ENCODE results near the gene RGP1. TPM values are rescaled to one million over a fixed set of nuclear protein-coding genes. Genes with fewer than 3 reads are reported as not detected.

RGP1 gene
- total and polyA plus RNA-seq, 5 donors from 2014 or later: 4.6 to 22.8 (median 8.6) TPM

- no peak overlapping the region for H3K27ac Mint-ChIP-seq
- DNase-seq: no peak
- H3K4me1 Mint-ChIP-seq: peaks cover 0 to 5% (median 2%) of the 10 kb centered on the region in 4 donors
- Histone ChIP-seq H3K4me3 (ENCODE audit: low read depth, low read length) (no peak overlapping the region), H3K27me3 (ENCODE audit: control insufficient read depth, insufficient read depth, low read length) (no peaks in the 10 kb centered on the region), H3K27ac (ENCODE audit: insufficient read depth, low read length, poor library complexity, severe bottlenecking) (no peak overlapping the region), H3K9me3 (ENCODE audit: control insufficient read depth in 2 of 2, low read length in 2 of 2) (no peaks in the 10 kb centered on the region), H3K4me1 (ENCODE audit: control insufficient read depth, insufficient read depth, low read length, poor library complexity, severe bottlenecking) (no peaks in the 10 kb centered on the region), H3K36me3 (ENCODE audit: control insufficient read depth, insufficient read depth, low read length) (peaks cover 94% of the 10 kb centered on the region)
- H3K27me3 Mint-ChIP-seq: no peaks in the 10 kb centered on the region
- no peak for ATAC-seq (ENCODE audit: low read depth in 2 of 2)
- H3K9me3 Mint-ChIP-seq: no peaks in the 10 kb centered on the region
- no peak overlapping the region for H3K4me3 Mint-ChIP-seq
- peaks cover 58% of the 10 kb centered on the region for H3K36me3 Mint-ChIP-seq
Measured at GRCh38 chr9:35714579-35715252, 34.4 kb upstream of the RGP1 start.

- no peak for DNase-seq
- no peak overlapping the region for H3K4me3 Mint-ChIP-seq
- H3K36me3 Mint-ChIP-seq: peaks cover 48% of the 10 kb centered on the region
- Histone ChIP-seq H3K27ac (ENCODE audit: insufficient read depth, low read length, poor library complexity, severe bottlenecking) (no peak overlapping the region), H3K4me1 (ENCODE audit: control insufficient read depth, insufficient read depth, low read length, poor library complexity, severe bottlenecking) (no peaks in the 10 kb centered on the region), H3K9me3 (ENCODE audit: control insufficient read depth in 2 of 2, low read length in 2 of 2) (no peaks in the 10 kb centered on the region), H3K4me3 (ENCODE audit: low read depth, low read length) (no peak overlapping the region), H3K27me3 (ENCODE audit: control insufficient read depth, insufficient read depth, low read length) (no peaks in the 10 kb centered on the region), H3K36me3 (ENCODE audit: control insufficient read depth, insufficient read depth, low read length) (peaks cover 96% of the 10 kb centered on the region)
- peak overlapping the region in 2 of 3 donors; percentile 42 to 77 for H3K27ac Mint-ChIP-seq
- no peaks in the 10 kb centered on the region for H3K9me3 Mint-ChIP-seq
- no peak for ATAC-seq (ENCODE audit: low read depth in 2 of 2)
- H3K27me3 Mint-ChIP-seq: no peaks in the 10 kb centered on the region
- H3K4me1 Mint-ChIP-seq: peaks cover 0 to 5% (median 2%) of the 10 kb centered on the region in 4 donors
Measured at GRCh38 chr9:35716230-35716629, 32.9 kb upstream of the RGP1 start.

DNA sequence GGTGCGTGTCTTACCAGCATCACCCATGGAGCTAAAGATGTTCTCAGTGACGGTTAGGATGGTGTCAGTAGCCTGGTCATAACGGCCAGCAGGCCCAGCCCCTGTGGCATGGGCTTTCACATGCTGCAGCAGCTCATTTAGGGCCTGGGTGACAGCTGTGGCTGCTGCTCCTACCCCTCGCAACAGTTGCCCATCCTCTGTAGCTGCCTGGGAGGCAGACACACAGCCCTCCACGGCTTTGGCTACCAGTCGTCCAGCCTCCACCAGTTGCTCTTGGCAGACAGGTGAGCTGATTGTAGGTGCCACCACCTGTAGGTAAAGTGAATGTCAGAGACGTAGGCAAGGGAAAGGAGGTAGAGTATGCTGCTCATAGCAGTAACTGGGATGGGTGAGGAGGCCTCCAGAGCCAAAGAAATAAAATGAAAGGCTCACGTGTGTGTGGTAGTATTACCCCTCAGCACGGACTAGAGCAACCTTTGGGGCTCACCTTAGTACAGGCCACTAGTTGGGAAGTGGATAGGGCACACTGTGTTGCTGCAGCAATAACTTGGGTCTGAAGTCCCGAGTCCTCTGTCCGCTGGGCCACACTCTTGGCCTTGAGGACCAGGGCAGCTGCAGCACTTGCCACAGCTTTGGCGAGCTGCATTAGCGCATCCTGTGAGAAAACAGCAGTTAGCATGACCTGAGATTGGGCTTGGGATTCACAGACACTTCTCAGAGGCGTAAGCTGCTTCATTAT is 31.8 kb upstream of the RGP1 start:
- H3K27ac Mint-ChIP-seq: peak overlapping the region in 1 of 3 donors; percentile 77
- no peaks in the 10 kb centered on the region for H3K9me3 ChIP-seq (ENCODE audit: control insufficient read depth in 2 of 2, low read length in 2 of 2)
- no peak overlapping the region for H3K4me3 ChIP-seq (ENCODE audit: low read depth, low read length)

GRCh38 chr9:35718721-35719511 is 30.2 kb upstream of the RGP1 start:
- Mint-ChIP-seq H3K27me3 (no peaks in the 10 kb centered on the region), H3K9me3 (no peaks in the 10 kb centered on the region), H3K4me3 (no peak overlapping the region), H3K4me1 (peaks cover 0 to 5% (median 4%) of the 10 kb centered on the region in 4 donors), H3K27ac (no peak overlapping the region), H3K36me3 (peaks cover 58% of the 10 kb centered on the region)
- Histone ChIP-seq H3K36me3 (ENCODE audit: control insufficient read depth, insufficient read depth, low read length) (peaks cover 98% of the 10 kb centered on the region), H3K27me3 (ENCODE audit: control insufficient read depth, insufficient read depth, low read length) (no peaks in the 10 kb centered on the region), H3K9me3 (ENCODE audit: control insufficient read depth in 2 of 2, low read length in 2 of 2) (no peaks in the 10 kb centered on the region), H3K27ac (ENCODE audit: insufficient read depth, low read length, poor library complexity, severe bottlenecking) (no peak overlapping the region), H3K4me1 (ENCODE audit: control insufficient read depth, insufficient read depth, low read length, poor library complexity, severe bottlenecking) (no peaks in the 10 kb centered on the region), H3K4me3 (ENCODE audit: low read depth, low read length) (no peak overlapping the region)
- DNase-seq: no peak
- peak; percentile 34 to 65 for ATAC-seq (ENCODE audit: low read depth in 2 of 2)

More for the DNA sequence above, 31.8 kb upstream of the RGP1 start:
- H3K36me3 Mint-ChIP-seq: peaks cover 53% of the 10 kb centered on the region
- H3K4me3 Mint-ChIP-seq: no peak overlapping the region
- no peaks in the 10 kb centered on the region for H3K4me1 ChIP-seq (ENCODE audit: control insufficient read depth, insufficient read depth, low read length, poor library complexity, severe bottlenecking)
- no peaks in the 10 kb centered on the region for H3K27me3 ChIP-seq (ENCODE audit: control insufficient read depth, insufficient read depth, low read length)
- ATAC-seq (ENCODE audit: low read depth in 2 of 2): no peak
- H3K27me3 Mint-ChIP-seq: no peaks in the 10 kb centered on the region
- H3K27ac ChIP-seq (ENCODE audit: insufficient read depth, low read length, poor library complexity, severe bottlenecking): no peak overlapping the region
- H3K36me3 ChIP-seq (ENCODE audit: control insufficient read depth, insufficient read depth, low read length): peaks cover 98% of the 10 kb centered on the region
- no peak for DNase-seq
- no peaks in the 10 kb centered on the region for H3K9me3 Mint-ChIP-seq
- peaks cover 0 to 5% (median 4%) of the 10 kb centered on the region in 4 donors for H3K4me1 Mint-ChIP-seq

GRCh38 chr9:35719546-35719945 is 29.5 kb upstream of the RGP1 start:
- H3K27me3 ChIP-seq (ENCODE audit: control insufficient read depth, insufficient read depth, low read length): no peaks in the 10 kb centered on the region
- Mint-ChIP-seq H3K9me3 (no peaks in the 10 kb centered on the region), H3K4me3 (no peak overlapping the region), H3K27ac (peak overlapping the region in 1 of 3 donors; percentile 33), H3K4me1 (peaks cover 0 to 7% (median 5%) of the 10 kb centered on the region in 4 donors), H3K36me3 (peaks cover 60% of the 10 kb centered on the region), H3K27me3 (no peaks in the 10 kb centered on the region)
- no peak overlapping the region for H3K4me3 ChIP-seq (ENCODE audit: low read depth, low read length)
- ATAC-seq (ENCODE audit: low read depth in 2 of 2) (no peak), DNase-seq (no peak)
- H3K4me1 ChIP-seq (ENCODE audit: control insufficient read depth, insufficient read depth, low read length, poor library complexity, severe bottlenecking): no peaks in the 10 kb centered on the region
- H3K36me3 ChIP-seq (ENCODE audit: control insufficient read depth, insufficient read depth, low read length): peaks cover 98% of the 10 kb centered on the region
- H3K9me3 ChIP-seq (ENCODE audit: control insufficient read depth in 2 of 2, low read length in 2 of 2): no peaks in the 10 kb centered on the region
- H3K27ac ChIP-seq (ENCODE audit: insufficient read depth, low read length, poor library complexity, severe bottlenecking): no peak overlapping the region

DNA sequence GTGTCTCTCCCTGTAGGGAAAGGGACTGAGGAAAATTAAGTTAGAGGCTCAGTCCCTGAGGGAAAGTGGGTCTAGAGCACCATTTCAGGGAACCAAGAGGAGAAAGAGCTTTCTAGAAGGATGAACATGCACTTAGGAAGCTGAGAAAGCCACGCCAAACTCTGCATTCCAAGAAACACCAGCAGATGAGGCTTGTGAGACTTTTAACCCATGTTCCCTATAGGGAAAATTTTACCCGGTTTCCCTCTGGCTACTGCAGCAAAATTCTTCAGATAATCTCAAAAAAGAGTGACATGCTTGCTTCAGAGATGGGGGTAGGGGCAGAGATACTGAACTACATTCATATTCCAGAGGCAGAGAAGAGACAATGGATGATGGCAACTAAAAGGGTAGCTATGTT is 25.7 kb upstream of the RGP1 start:
- Histone ChIP-seq H3K27me3 (ENCODE audit: control insufficient read depth, insufficient read depth, low read length) (no peaks in the 10 kb centered on the region), H3K9me3 (ENCODE audit: control insufficient read depth in 2 of 2, low read length in 2 of 2) (no peaks in the 10 kb centered on the region), H3K36me3 (ENCODE audit: control insufficient read depth, insufficient read depth, low read length) (peaks cover 78% of the 10 kb centered on the region), H3K27ac (ENCODE audit: insufficient read depth, low read length, poor library complexity, severe bottlenecking) (no peak overlapping the region), H3K4me1 (ENCODE audit: control insufficient read depth, insufficient read depth, low read length, poor library complexity, severe bottlenecking) (peaks cover 17% of the 10 kb centered on the region), H3K4me3 (ENCODE audit: low read depth, low read length) (no peak overlapping the region)
- no peaks in the 10 kb centered on the region for H3K27me3 Mint-ChIP-seq
- no peak for DNase-seq
- no peaks in the 10 kb centered on the region for H3K9me3 Mint-ChIP-seq
- ATAC-seq (ENCODE audit: low read depth in 2 of 2): no peak
- no peak overlapping the region for H3K4me3 Mint-ChIP-seq
- peaks cover 56% of the 10 kb centered on the region for H3K36me3 Mint-ChIP-seq
- H3K27ac Mint-ChIP-seq: peak overlapping the region in 1 of 3 donors; percentile 20
- peaks cover 0 to 25% (median 9%) of the 10 kb centered on the region in 4 donors for H3K4me1 Mint-ChIP-seq

- Mint-ChIP-seq H3K4me3 (no peak overlapping the region), H3K4me1 (peaks cover 0 to 25% (median 9%) of the 10 kb centered on the region in 4 donors), H3K9me3 (no peaks in the 10 kb centered on the region), H3K27ac (peak overlapping the region in 2 of 3 donors; percentile 20 to 38), H3K27me3 (no peaks in the 10 kb centered on the region), H3K36me3 (peaks cover 54% of the 10 kb centered on the region)
- Histone ChIP-seq H3K4me3 (ENCODE audit: low read depth, low read length) (no peak overlapping the region), H3K27ac (ENCODE audit: insufficient read depth, low read length, poor library complexity, severe bottlenecking) (no peak overlapping the region), H3K27me3 (ENCODE audit: control insufficient read depth, insufficient read depth, low read length) (no peaks in the 10 kb centered on the region), H3K4me1 (ENCODE audit: control insufficient read depth, insufficient read depth, low read length, poor library complexity, severe bottlenecking) (peaks cover 22% of the 10 kb centered on the region), H3K36me3 (ENCODE audit: control insufficient read depth, insufficient read depth, low read length) (peaks cover 73% of the 10 kb centered on the region), H3K9me3 (ENCODE audit: control insufficient read depth in 2 of 2, low read length in 2 of 2) (no peaks in the 10 kb centered on the region)
- ATAC-seq (ENCODE audit: low read depth in 2 of 2): no peak
- no peak for DNase-seq
Measured at GRCh38 chr9:35723908-35724307, 25.2 kb upstream of the RGP1 start.
